Panc1 (cell line): ENCODE results near the gene TUBA4A. TPM values are rescaled to one million over a fixed set of nuclear protein-coding genes. Genes with fewer than 3 reads are reported as not detected.

Experiments used
- ATAC-seq: fragments of 200-7000 bp; cut with Tn5 transposase; 2 replicates; pipeline ENCODE4 v1.9.1; 2020; ENCODE audit warnings: mild to moderate bottlenecking, moderate library complexity
- BruUV-seq: library from RNA; stranded (reverse); fragments of 400-500 nt; replicated peaks from 2 replicates; lab custom pipeline; 2021; lab: Mats Ljungman, UMichigan
- CTCF ChIA-PET: fragments of 300-600 bp; sonication (Branson Sonifier 250); formaldehyde crosslinking; loops from one replicate; lab custom pipeline; 2022; ENCODE audit warnings: antibody characterized with exemption; lab: Charles Lee
- POLR2A ChIA-PET: fragments of 300-600 bp; sonication (Branson Sonifier 250); formaldehyde crosslinking; loops from one replicate; lab custom pipeline; 2022; ENCODE audit warnings: antibody characterized with exemption; lab: Charles Lee
- DNase-seq: peaks from one replicate; pipeline ENCODE4 v3.0.0-alpha.2; 2010; ENCODE audit warnings: low read depth, low spot score
- H3K27ac ChIP-seq: 2 replicates; pipeline ENCODE4 v1.5.1; 2011; ENCODE audit warnings: mild to moderate bottlenecking, low read length, inconsistent platforms
- H3K27me3 ChIP-seq: fragments of 200-500 bp; sonication (Bioruptor generic); 2 replicates; pipeline ENCODE4 v1.6.0; 2014; ENCODE audit warnings: low read length, inconsistent platforms; ENCODE audit not compliant: control insufficient read depth, insufficient read depth
- H3K36me3 ChIP-seq: fragments of 200-500 bp; sonication (Bioruptor generic); 2 replicates; pipeline ENCODE4 v1.5.1; 2014; ENCODE audit warnings: inconsistent platforms, mild to moderate bottlenecking, low read length, moderate library complexity; ENCODE audit not compliant: control insufficient read depth, insufficient read depth
- H3K4me1 ChIP-seq: 2 replicates; pipeline ENCODE4 v1.5.1; 2011; ENCODE audit warnings: inconsistent platforms, mild to moderate bottlenecking, low read length, moderate library complexity; ENCODE audit not compliant: control insufficient read depth, insufficient read depth
- H3K4me3 ChIP-seq, 2 experiments: 2 replicates each; pipeline ENCODE4 v1.5.1; 2011 to 2012; ENCODE audit warnings: low read depth in 2 of 2, low read length in 2 of 2, mild to moderate bottlenecking in 2 of 2, inconsistent platforms in 1 of 2, moderate library complexity in 1 of 2
- H3K9me3 ChIP-seq: fragments of 200-500 bp; sonication (Bioruptor generic); 2 replicates; pipeline ENCODE4 v1.5.1; 2014; ENCODE audit warnings: low read depth, mild to moderate bottlenecking, inconsistent platforms, low read length, moderate library complexity; ENCODE audit not compliant: control insufficient read depth, insufficient read depth
- CTCF ChIP-seq: fragments of 450-650 bp; IDR thresholded peaks from 2 replicates; pipeline ENCODE4 v1.5.1; 2017; ENCODE audit warnings: mild to moderate bottlenecking
- POLR2AphosphoS5 ChIP-seq: IDR thresholded peaks from 2 replicates; pipeline ENCODE4 v1.6.1; 2012; ENCODE audit warnings: mild to moderate bottlenecking, low read depth, low read length, moderate library complexity
- REST ChIP-seq, 2 experiments: IDR thresholded peaks; 2 replicates each; pipeline ENCODE4 v1.6.1; 2011 to 2012; ENCODE audit warnings: low read depth in 2 of 2, control low read depth in 1 of 2, low read length in 1 of 2, mild to moderate bottlenecking in 1 of 2, moderate library complexity in 1 of 2; ENCODE audit not compliant: insufficient read depth in 1 of 2
- SIN3A ChIP-seq: IDR thresholded peaks from 2 replicates; pipeline ENCODE4 v1.6.1; 2012; ENCODE audit warnings: low read depth, mild to moderate bottlenecking, low read length, moderate library complexity, borderline replicate concordance; ENCODE audit not compliant: insufficient read depth
- TCF7L2 ChIP-seq: IDR thresholded peaks from 2 replicates; pipeline ENCODE4 v1.6.1; 2011; ENCODE audit warnings: mild to moderate bottlenecking, low read depth, low read length, inconsistent platforms
- in situ Hi-C: cut with HindIII; loops from 2 replicates; pipeline ENCODE4 v1.10.0; 2016; ENCODE audit warnings: low sequenced_read_pairs, low pct_unique_long_range_greater_than_20kb
- intact Hi-C: fragments of 100-400 bp; cut with micrococcal nuclease; formaldehyde crosslinking; loops from one replicate; pipeline ENCODE4 v1.10.0; 2022; ENCODE audit not compliant: unreplicated experiment
- total RNA-seq: library from RNA; stranded (reverse); gene quantifications from one replicate; pipeline ENCODE4 v1.2.1, GENCODE V29; 2021; ENCODE audit not compliant: unreplicated experiment

Gene TUBA4A
- total RNA-seq, 1 experiment from 2014 or later: 12.9 TPM

GRCh38 chr2:219205981-219206327, 47.8 kb downstream of the TUBA4A start:
- ChIA-PET POLR2A (interaction anchor here (0.5 to 0.6 kb wide), 2 partner anchors 10 to 109 kb away, joined by 3 to 5 read pairs; no protein-coding TSS in a partner anchor), CTCF (no interaction called here)
- H3K4me1 ChIP-seq: peaks cover 16% of the 10 kb centered on the region
- 0 out of 2 replicates have a peak, but pooled peaks cover 2% of the 10 kb centered on the region for H3K36me3 ChIP-seq
- in situ Hi-C loops (no loop called here), intact Hi-C loops (no loop called here)
- no peak for DNase-seq
- H3K27ac ChIP-seq: peak overlapping the region; percentile 86
- H3K4me3 ChIP-seq: peak overlapping the region; percentile 55 to 93
- no peaks in the 10 kb centered on the region for H3K27me3 ChIP-seq
- no peak for ATAC-seq
- H3K9me3 ChIP-seq: no peaks in the 10 kb centered on the region
- TF ChIP-seq CTCF (no peak), REST (IDR thresholded peaks at IDR 0.05; ENCODE audit: insufficient read depth in 1 of 2, low read depth in 2 of 2, low read length in 1 of 2) (no peak)
- BruUV-seq: no TSS peak

GRCh38 chr2:219205165-219205538, 48.6 kb downstream of the TUBA4A start:
- H3K36me3 ChIP-seq: 0 out of 2 replicates have a peak, but pooled peaks cover 2% of the 10 kb centered on the region
- in situ Hi-C loops (no loop called here), intact Hi-C loops (no loop called here)
- ATAC-seq (no peak), DNase-seq (no peak)
- H3K27ac ChIP-seq: no peak overlapping the region
- ChIA-PET CTCF (no interaction called here), POLR2A (no interaction called here)
- TF ChIP-seq CTCF (no peak), TCF7L2 (no peak), POLR2AphosphoS5 (no peak), SIN3A (no peak), REST (IDR thresholded peaks at IDR 0.05; ENCODE audit: insufficient read depth in 1 of 2, low read depth in 2 of 2, low read length in 1 of 2) (no peak)
- BruUV-seq: no TSS peak
- H3K4me1 ChIP-seq: peaks cover 16% of the 10 kb centered on the region
- H3K9me3 ChIP-seq: no peaks in the 10 kb centered on the region
- no peak overlapping the region for H3K4me3 ChIP-seq
- H3K27me3 ChIP-seq: no peaks in the 10 kb centered on the region
